Measurements from ENCODE around the gene THPO.

GRCh38 chr3:184333190-184333589 is 44.8 kb downstream of the THPO start:
- TF ChIP-seq SIN3A (IDR thresholded peaks at IDR 0.05; ENCODE audit: borderline replicate concordance, insufficient read depth, low read length) (no peak), TAF1 (IDR thresholded peaks at IDR 0.05; ENCODE audit: borderline replicate concordance, insufficient read depth, low read length) (no peak)

Measured in PFSK-1 (cell line).